ENCODE data around the gene SLC35B4.
A peak's percentile ranks its signal among the peaks of the same experiment; 100 is the strongest.

The SLC35B4 gene

DNA sequence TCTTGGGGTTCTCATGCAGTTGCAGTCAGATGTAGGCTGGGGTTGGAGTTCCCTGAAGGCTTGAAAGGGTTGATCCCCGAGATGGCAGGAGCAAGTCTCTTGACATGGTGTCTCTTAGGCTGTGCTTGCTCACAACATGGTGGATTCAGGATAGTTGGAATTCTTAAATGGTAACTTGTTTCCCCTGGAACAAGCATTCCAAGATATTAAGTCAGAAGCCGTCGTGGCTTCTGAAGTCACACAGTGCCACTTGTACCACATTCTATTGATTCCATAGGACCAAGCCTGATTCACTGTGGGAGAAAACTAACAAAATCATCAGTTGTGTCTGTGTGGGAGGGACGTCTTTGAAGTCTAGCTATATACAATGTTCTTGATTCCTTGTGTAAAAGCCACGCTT, 3.5 kb upstream of the SLC35B4 start:
- H3K4me1 ChIP-seq (ENCODE audit: low read length), result peaks cover 10% of the 10 kb centered on the region
- no peak overlapping the region for H3K4me3 ChIP-seq (ENCODE audit: low read length)
- no peak overlapping the region for H3K4me2 ChIP-seq (ENCODE audit: low read length)
- no peaks in the 10 kb centered on the region for H3K9me3 ChIP-seq (ENCODE audit: insufficient read depth, low read length)
- no peak overlapping the region for H3K27ac ChIP-seq (ENCODE audit: low read length)
- no peak overlapping the region for H2AFZ ChIP-seq (ENCODE audit: low read depth, low read length)
- no peaks in the 10 kb centered on the region for H3K36me3 ChIP-seq (replicated peaks; ENCODE audit: low read depth, low read length)
- H3K9ac ChIP-seq (ENCODE audit: low read length), result no peak overlapping the region
- H3K79me2 ChIP-seq (ENCODE audit: low read length), result peaks cover 13% of the 10 kb centered on the region
- TF ChIP-seq EZH2phosphoT487 (IDR thresholded peaks at IDR 0.05; ENCODE audit: low read depth), result no peak
- TF ChIP-seq, protein P1, sequence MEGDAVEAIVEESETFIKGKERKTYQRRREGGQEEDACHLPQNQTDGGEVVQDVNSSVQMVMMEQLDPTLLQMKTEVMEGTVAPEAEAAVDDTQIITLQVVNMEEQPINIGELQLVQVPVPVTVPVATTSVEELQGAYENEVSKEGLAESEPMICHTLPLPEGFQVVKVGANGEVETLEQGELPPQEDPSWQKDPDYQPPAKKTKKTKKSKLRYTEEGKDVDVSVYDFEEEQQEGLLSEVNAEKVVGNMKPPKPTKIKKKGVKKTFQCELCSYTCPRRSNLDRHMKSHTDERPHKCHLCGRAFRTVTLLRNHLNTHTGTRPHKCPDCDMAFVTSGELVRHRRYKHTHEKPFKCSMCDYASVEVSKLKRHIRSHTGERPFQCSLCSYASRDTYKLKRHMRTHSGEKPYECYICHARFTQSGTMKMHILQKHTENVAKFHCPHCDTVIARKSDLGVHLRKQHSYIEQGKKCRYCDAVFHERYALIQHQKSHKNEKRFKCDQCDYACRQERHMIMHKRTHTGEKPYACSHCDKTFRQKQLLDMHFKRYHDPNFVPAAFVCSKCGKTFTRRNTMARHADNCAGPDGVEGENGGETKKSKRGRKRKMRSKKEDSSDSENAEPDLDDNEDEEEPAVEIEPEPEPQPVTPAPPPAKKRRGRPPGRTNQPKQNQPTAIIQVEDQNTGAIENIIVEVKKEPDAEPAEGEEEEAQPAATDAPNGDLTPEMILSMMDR (IDR thresholded peaks at IDR 0.05; ENCODE audit: low read depth, low read length), result no peak
- H4K20me1 ChIP-seq (ENCODE audit: insufficient read depth, low read length), result no peaks in the 10 kb centered on the region
- peaks cover 6% of the 10 kb centered on the region; the same call in 1 of the 2 replicates for H3K27me3 ChIP-seq (ENCODE audit: low read depth, low read length)

DNA sequence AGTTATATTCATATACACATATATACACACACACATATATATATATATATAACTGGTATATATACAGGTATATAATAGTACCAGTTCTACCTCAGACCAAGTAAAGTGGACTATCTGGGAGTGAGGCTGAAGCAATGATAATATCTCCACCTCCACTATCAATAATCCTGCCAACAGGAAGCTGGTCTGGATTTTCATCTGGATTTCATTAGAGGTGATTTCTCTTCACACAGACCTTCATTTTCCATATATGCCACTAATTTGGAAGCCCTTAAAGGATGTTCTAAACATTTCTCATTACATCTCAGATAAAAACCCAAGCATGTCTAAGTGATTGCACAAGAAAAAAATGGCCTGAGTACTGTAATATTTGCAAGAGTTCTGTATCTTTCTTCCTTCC, 1.7 kb upstream of the SLC35B4 start:
- H3K27ac ChIP-seq (ENCODE audit: low read length), result no peak overlapping the region
- no peak for TF ChIP-seq EZH2phosphoT487 (IDR thresholded peaks at IDR 0.05; ENCODE audit: low read depth)
- TF ChIP-seq, protein P1 (IDR thresholded peaks at IDR 0.05; ENCODE audit: low read depth, low read length), result no peak
- H2AFZ ChIP-seq (ENCODE audit: low read depth, low read length), result no peak overlapping the region
- H3K4me1 ChIP-seq (ENCODE audit: low read length), result peaks cover 10% of the 10 kb centered on the region
- 0 out of 2 replicates have a peak, but pooled peaks cover 2% of the 10 kb centered on the region for H3K27me3 ChIP-seq (ENCODE audit: low read depth, low read length)
- no peak overlapping the region for H3K9ac ChIP-seq (ENCODE audit: low read length)
- H3K36me3 ChIP-seq (replicated peaks; ENCODE audit: low read depth, low read length), result no peaks in the 10 kb centered on the region
- no peaks in the 10 kb centered on the region for H3K9me3 ChIP-seq (ENCODE audit: insufficient read depth, low read length)
- peaks cover 21% of the 10 kb centered on the region for H3K79me2 ChIP-seq (ENCODE audit: low read length)
- no peak overlapping the region for H3K4me3 ChIP-seq (ENCODE audit: low read length)
- H4K20me1 ChIP-seq (ENCODE audit: insufficient read depth, low read length), result no peaks in the 10 kb centered on the region
- no peak overlapping the region for H3K4me2 ChIP-seq (ENCODE audit: low read length)

DNA sequence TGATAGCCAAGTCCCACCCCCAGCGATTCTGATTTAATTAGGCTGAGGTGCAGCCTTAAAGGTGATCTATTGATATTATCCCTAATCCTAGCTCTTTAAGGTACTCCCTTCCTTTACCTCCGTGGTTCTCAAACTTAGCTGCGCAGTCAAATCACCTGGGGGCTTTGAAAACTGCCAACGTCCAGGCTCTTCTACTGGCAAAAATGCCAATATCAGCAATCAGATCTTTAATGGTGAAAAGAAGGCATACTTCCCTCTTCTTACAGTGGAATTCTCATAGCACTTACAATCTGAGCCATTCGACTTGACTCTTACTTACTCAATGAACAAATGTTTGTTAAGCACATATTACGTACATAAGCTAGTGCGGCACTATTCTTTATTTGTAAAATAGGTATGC, 704 bp upstream of the SLC35B4 start:
- Histone ChIP-seq H3K4me2 (ENCODE audit: low read length) (peak overlapping the region; percentile 74), H3K79me2 (ENCODE audit: low read length) (peaks cover 22% of the 10 kb centered on the region), H3K9me3 (ENCODE audit: insufficient read depth, low read length) (no peaks in the 10 kb centered on the region), H3K9ac (ENCODE audit: low read length) (peak overlapping the region; percentile 53), H4K20me1 (ENCODE audit: insufficient read depth, low read length) (no peaks in the 10 kb centered on the region), H3K36me3 (replicated peaks; ENCODE audit: low read depth, low read length) (no peaks in the 10 kb centered on the region), H3K27ac (ENCODE audit: low read length) (no peak overlapping the region), H3K27me3 (ENCODE audit: low read depth, low read length) (no peaks in the 10 kb centered on the region), H3K4me3 (ENCODE audit: low read length) (peak overlapping the region; percentile 96), H3K4me1 (ENCODE audit: low read length) (peaks cover 10% of the 10 kb centered on the region), H2AFZ (ENCODE audit: low read depth, low read length) (peak overlapping the region; percentile 92)
- TF ChIP-seq, protein P1 (IDR thresholded peaks at IDR 0.05; ENCODE audit: low read depth, low read length), result no peak
- no peak for TF ChIP-seq EZH2phosphoT487 (IDR thresholded peaks at IDR 0.05; ENCODE audit: low read depth)

DNA sequence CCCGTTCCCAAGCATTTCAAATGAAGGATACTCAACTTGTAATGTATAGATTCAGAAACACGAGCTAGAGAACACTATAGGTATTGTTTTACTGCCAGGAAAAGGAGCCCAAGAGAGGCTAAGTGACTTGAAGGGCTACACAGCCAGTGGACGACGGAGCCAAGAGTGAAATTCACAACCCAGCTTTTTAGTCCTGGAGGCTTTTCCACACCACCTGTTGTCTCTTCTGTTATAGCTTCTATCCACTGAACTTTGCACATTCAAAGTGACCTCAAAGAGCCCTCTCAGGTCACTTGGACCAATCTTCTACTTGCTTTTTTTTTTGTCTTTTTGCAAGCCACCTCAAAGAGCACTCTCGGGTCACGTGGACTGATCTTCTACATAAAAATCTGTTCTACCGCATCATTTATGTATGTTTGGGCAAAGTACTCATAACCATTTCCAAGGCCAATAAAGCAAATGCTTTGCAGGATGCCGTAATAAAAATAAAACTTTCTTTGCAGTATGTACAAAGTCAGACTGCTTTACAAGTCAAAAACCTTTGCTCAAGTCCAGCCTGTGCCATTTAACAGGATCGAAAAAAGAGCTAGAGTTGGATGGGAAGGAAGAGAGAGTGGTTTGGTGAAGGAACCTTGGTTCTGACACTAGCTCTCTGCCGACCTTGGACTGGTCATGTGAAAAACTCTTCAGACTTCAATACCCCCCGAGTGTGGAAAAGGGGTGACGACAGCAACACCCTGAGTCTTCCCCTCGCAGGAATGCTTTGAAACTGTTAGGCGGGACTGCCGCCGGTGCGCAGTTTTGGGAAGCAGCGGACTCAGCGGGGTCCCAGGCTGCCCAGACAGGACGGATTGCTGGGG, 821 bp downstream of the SLC35B4 start:
- no peaks in the 10 kb centered on the region for H3K9me3 ChIP-seq (ENCODE audit: insufficient read depth, low read length)
- peak overlapping the region; percentile 94 for H3K4me2 ChIP-seq (ENCODE audit: low read length)
- peak overlapping the region; percentile 96 for H3K4me3 ChIP-seq (ENCODE audit: low read length)
- peak overlapping the region; percentile 89 for H3K9ac ChIP-seq (ENCODE audit: low read length)
- TF ChIP-seq, protein P1 (IDR thresholded peaks at IDR 0.05; ENCODE audit: low read depth, low read length), result no peak
- TF ChIP-seq EZH2phosphoT487 (IDR thresholded peaks at IDR 0.05; ENCODE audit: low read depth), result no peak
- peak overlapping the region; percentile 72 for H2AFZ ChIP-seq (ENCODE audit: low read depth, low read length)
- peak overlapping the region; percentile 24 for H3K27ac ChIP-seq (ENCODE audit: low read length)
- H3K27me3 ChIP-seq (ENCODE audit: low read depth, low read length), result no peaks in the 10 kb centered on the region
- peaks cover 10% of the 10 kb centered on the region for H3K4me1 ChIP-seq (ENCODE audit: low read length)
- peaks cover 22% of the 10 kb centered on the region for H3K79me2 ChIP-seq (ENCODE audit: low read length)
- no peaks in the 10 kb centered on the region for H3K36me3 ChIP-seq (replicated peaks; ENCODE audit: low read depth, low read length)
- H4K20me1 ChIP-seq (ENCODE audit: insufficient read depth, low read length), result no peaks in the 10 kb centered on the region

Measured in OCI-LY3 (cell line).